Activated naive CD4-positive, alpha-beta T cell treated with anti-CD3 and anti-CD28 coated beads, Interleukin-2, amount 50 U/mL, for 24 hours (primary cell): Measurements from ENCODE around the gene ZNF530.

Experiments
- H3K27ac Mint-ChIP-seq: one replicate; pipeline ENCODE4 v1.8.0; 2021; ENCODE audit warnings: mild to moderate bottlenecking, mixed read lengths
- H3K27me3 Mint-ChIP-seq: one replicate; pipeline ENCODE4 v1.8.0; 2021; ENCODE audit warnings: mixed read lengths
- H3K36me3 Mint-ChIP-seq: one replicate; pipeline ENCODE4 v1.8.0; 2021; ENCODE audit warnings: mixed read lengths
- H3K4me1 Mint-ChIP-seq: one replicate; pipeline ENCODE4 v1.8.0; 2021; ENCODE audit warnings: mixed read lengths
- H3K4me3 Mint-ChIP-seq: one replicate; pipeline ENCODE4 v1.8.0; 2021; ENCODE audit warnings: mild to moderate bottlenecking, mixed read lengths
- H3K9me3 Mint-ChIP-seq: one replicate; pipeline ENCODE4 v1.8.0; 2021; ENCODE audit warnings: mixed read lengths

Gene ZNF530

DNA sequence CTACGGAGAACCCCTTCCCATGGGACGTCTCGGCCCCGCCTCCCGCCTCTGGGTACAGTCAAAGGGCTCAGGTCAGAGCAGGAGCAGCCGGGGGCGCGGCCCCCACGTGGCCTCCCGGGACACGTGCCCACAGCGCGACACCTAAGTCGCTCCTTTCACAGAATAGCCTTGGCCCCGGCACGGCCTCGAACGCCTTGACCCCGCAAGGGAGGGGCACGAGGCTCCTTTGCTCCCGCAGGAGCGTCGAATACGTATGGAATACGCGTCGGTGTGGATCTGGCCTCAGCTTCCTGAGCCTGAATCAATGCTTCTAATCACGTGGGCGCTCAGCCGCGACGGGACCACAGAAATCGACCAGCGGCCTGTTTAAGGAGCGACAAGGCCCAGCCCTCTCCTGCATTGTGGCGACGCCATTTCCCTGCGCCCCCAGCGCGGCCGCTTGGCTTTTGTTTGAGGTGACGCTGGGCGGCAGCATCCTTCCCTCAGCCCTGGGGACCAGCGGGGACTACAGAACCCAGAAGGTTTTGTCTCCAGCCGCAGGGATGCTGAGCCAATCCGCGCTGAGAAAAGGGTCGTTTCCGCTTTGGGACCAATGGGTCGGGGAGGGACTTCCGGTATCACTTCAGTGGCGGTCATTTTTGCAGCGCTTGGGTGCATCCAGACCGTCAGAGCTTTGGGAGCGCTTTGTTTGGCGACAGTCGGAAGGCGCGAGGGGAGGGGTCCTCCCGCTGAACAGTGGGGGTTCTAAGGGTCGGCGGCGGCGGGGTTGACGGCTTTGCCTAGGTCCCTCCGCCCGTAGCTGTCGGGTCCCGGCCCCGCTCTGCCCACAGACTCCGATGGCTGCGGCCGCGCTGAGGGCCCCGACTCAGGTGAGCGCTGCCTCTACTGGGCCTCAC lies 15.9 kb upstream of the ZNF530 start, which contains the start of gene ZIK1:
ZIK1 (plus strand) TSS at position 625 of the 896 bp plus-strand sequence; CDS start at position 837, 212 bp downstream.
- Mint-ChIP-seq H3K4me1 (peaks cover 22% of the 10 kb centered on the region), H3K27me3 (no peaks in the 10 kb centered on the region), H3K4me3 (peak within 1 kb of the TSS; percentile 97), H3K36me3 (peaks cover 49% of the 10 kb centered on the region), H3K27ac (peak within 1 kb of the TSS; percentile 88), H3K9me3 (peaks cover 41% of the 10 kb centered on the region)

GRCh38 chr19:57587529-57587928 lies 12.2 kb upstream of the ZNF530 start:
- Mint-ChIP-seq H3K4me1 (peaks cover 18% of the 10 kb centered on the region), H3K9me3 (peaks cover 45% of the 10 kb centered on the region), H3K4me3 (no peak overlapping the region), H3K27me3 (no peaks in the 10 kb centered on the region), H3K27ac (no peak overlapping the region), H3K36me3 (peaks cover 58% of the 10 kb centered on the region)

DNA sequence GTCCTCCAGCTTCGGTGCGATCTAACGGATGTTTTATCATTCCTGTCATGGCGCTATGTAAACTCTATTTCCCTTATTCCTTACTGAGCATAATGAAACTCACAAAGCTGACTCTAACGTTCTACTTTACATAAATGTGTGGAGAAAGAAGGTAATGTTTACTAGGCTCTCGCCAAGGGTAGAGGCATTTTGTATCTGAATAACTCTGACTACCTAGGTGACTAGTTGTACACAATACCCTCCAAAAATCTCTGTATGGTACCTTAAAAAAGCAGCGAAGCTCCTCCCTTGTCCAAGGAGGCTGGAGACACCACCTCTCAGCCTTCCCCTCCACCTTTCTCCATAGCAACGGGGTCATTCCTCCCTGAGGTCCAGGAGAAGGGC lies 316 bp upstream of the ZNF530 start:
- peaks cover 35% of the 10 kb centered on the region for H3K36me3 Mint-ChIP-seq
- H3K27me3 Mint-ChIP-seq: no peaks in the 10 kb centered on the region
- H3K9me3 Mint-ChIP-seq: peaks cover 25% of the 10 kb centered on the region
- peak overlapping the region; percentile 92 for H3K27ac Mint-ChIP-seq
- peaks cover 20% of the 10 kb centered on the region for H3K4me1 Mint-ChIP-seq
- H3K4me3 Mint-ChIP-seq: peak overlapping the region; percentile 88

GRCh38 chr19:57606931-57607330 lies 7.2 kb downstream of the ZNF530 start:
- peaks cover 47% of the 10 kb centered on the region for H3K36me3 Mint-ChIP-seq
- peaks cover 21% of the 10 kb centered on the region for H3K9me3 Mint-ChIP-seq
- no peak overlapping the region for H3K27ac Mint-ChIP-seq
- H3K27me3 Mint-ChIP-seq: no peaks in the 10 kb centered on the region
- H3K4me3 Mint-ChIP-seq: no peak overlapping the region
- H3K4me1 Mint-ChIP-seq: no peaks in the 10 kb centered on the region

DNA sequence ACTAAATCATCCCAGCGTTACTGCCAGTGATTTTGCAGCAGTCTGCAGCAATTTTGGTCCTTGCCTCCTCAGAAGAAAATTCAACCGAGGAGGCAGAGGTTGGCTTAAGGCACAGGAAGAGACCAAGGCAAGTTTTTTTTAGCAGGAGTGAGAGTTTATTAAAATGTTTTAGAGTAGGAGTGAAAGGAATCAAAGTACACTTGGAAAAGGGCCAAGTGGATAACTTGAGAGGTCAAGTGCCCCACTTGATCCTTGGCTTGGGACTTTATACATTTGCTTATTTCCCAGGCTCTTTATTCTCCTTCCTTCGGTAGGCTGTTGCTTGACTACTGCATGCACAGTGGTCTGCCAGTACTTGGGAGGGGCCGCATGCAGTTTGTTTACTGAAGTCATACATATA lies 11.4 kb downstream of the ZNF530 start:
- H3K9me3 Mint-ChIP-seq: peaks cover 21% of the 10 kb centered on the region
- no peaks in the 10 kb centered on the region for H3K27me3 Mint-ChIP-seq
- no peak overlapping the region for H3K27ac Mint-ChIP-seq
- peaks cover 17% of the 10 kb centered on the region for H3K4me1 Mint-ChIP-seq
- peaks cover 34% of the 10 kb centered on the region for H3K36me3 Mint-ChIP-seq
- no peak overlapping the region for H3K4me3 Mint-ChIP-seq

DNA sequence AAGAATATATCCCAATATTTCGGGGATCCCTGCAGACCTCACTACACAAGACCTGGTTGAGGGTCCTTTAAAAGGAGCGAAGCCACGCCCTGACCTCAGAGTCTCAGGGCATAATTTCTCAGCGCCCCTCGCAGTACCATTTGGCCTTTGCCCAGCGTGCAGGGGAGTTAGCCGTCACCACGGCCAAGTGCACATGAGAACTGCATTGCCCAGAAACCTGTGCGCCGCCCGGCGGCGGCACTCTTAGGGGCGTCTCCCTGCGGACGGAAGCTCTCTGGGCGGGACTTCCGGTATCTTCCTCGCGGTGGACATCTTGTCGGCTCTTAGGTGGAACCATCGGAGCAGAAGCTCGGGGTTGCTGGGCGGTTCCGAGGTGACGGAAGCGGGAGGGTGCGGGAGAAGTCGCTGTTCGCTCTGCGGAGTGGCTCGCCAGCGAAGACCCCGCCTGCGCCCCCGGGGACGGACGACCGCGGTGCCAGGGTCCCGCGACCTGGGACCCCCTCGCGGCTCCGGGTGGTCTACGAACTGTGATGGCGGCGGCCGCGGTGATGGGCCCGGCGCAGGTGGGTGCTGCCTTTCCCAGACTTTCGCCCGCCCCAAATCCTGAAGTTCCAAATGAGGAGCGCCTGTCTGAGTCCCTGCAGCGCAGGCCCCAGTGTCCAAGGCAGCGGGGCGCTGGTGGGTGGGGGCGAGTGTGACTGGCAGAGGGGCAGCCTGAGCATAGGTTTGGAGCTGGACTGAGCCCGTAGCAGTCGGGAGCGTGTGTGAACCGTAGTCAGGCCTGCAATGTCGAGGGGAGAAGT lies 14.5 kb downstream of the ZNF530 start, which contains the start of gene ZNF134:
ZNF134 (plus strand) TSS at position 302 of the 803 bp plus-strand sequence. CDS start 5,227 bp downstream, outside the sequence.
- peaks cover 50% of the 10 kb centered on the region for H3K36me3 Mint-ChIP-seq

GRCh38 chr19:57615346-57615745 lies 15.7 kb downstream of the ZNF530 start:
- Mint-ChIP-seq H3K4me1 (peaks cover 32% of the 10 kb centered on the region), H3K36me3 (peaks cover 62% of the 10 kb centered on the region), H3K9me3 (peaks cover 44% of the 10 kb centered on the region), H3K27me3 (no peaks in the 10 kb centered on the region), H3K27ac (peak overlapping the region; percentile 19), H3K4me3 (peak overlapping the region; percentile 94)

More for the DNA sequence above, 14.5 kb downstream of the ZNF530 start, which contains the start of gene ZNF134:
- Mint-ChIP-seq H3K9me3 (peaks cover 39% of the 10 kb centered on the region), H3K27me3 (no peaks in the 10 kb centered on the region), H3K4me1 (peaks cover 32% of the 10 kb centered on the region), H3K4me3 (peak within 1 kb of the TSS; percentile 94), H3K27ac (peak within 1 kb of the TSS; percentile 79)

GRCh38 chr19:57620673-57621348 lies 21.1 kb downstream of the ZNF530 start:
- H3K9me3 Mint-ChIP-seq: peaks cover 28% of the 10 kb centered on the region
- no peak overlapping the region for H3K27ac Mint-ChIP-seq
- no peak overlapping the region for H3K4me3 Mint-ChIP-seq
- H3K4me1 Mint-ChIP-seq: peaks cover 18% of the 10 kb centered on the region
- peaks cover 79% of the 10 kb centered on the region for H3K36me3 Mint-ChIP-seq
- no peaks in the 10 kb centered on the region for H3K27me3 Mint-ChIP-seq

DNA sequence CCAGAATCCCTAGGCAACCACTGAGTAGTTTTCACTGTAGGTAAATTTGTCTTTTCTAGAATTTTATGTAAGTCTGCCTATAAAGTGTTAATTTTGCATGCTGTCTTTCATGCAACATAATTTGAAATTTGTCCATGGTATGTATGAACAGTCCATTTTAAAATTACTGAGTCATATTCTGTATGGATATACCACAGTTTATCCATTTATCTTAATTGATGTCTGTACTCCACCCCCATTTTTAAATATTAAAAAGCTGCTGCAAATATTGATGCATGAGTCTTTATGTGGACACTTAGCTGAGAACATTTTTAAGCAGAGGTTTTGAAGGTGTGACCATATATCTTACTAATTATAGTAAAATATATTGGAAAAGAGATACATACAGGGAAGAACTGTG lies 23.4 kb downstream of the ZNF530 start:
- no peak overlapping the region for H3K4me3 Mint-ChIP-seq
- no peak overlapping the region for H3K27ac Mint-ChIP-seq
- no peaks in the 10 kb centered on the region for H3K27me3 Mint-ChIP-seq
- peaks cover 18% of the 10 kb centered on the region for H3K9me3 Mint-ChIP-seq
- H3K4me1 Mint-ChIP-seq: peaks cover 1% of the 10 kb centered on the region
- H3K36me3 Mint-ChIP-seq: peaks cover 58% of the 10 kb centered on the region

GRCh38 chr19:57632987-57633831 lies 33.5 kb downstream of the ZNF530 start, which contains the start of gene ZNF211:
Gene ZNF211, plus strand, starts transcription at chr19:57633168. Its CDS starts 179 bp downstream, at chr19:57633347.
- H3K4me1 Mint-ChIP-seq: peaks cover 30% of the 10 kb centered on the region
- no peaks in the 10 kb centered on the region for H3K27me3 Mint-ChIP-seq
- H3K4me3 Mint-ChIP-seq: peak within 1 kb of the TSS; percentile 95
- H3K36me3 Mint-ChIP-seq: peaks cover 27% of the 10 kb centered on the region
- peaks cover 24% of the 10 kb centered on the region for H3K9me3 Mint-ChIP-seq
- H3K27ac Mint-ChIP-seq: peak within 1 kb of the TSS; percentile 85

DNA sequence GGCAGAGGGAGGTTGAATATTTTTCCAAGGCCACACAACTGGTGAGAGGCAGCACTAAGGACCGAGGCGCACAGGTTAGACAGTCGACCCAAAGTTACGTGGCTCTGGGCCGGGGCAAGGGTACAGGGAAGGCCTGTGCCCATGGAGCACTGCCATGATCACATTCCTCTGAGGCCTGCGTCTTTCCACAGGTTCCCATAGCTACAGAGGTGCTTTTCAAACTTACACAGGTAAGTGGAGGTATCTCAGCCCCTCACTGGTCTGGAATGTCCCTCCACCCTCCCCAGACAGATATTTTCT lies 34.1 kb downstream of the ZNF530 start:
- Mint-ChIP-seq H3K27me3 (no peaks in the 10 kb centered on the region), H3K4me3 (peak overlapping the region; percentile 95), H3K27ac (peak overlapping the region; percentile 85), H3K36me3 (peaks cover 32% of the 10 kb centered on the region), H3K4me1 (peaks cover 30% of the 10 kb centered on the region), H3K9me3 (peaks cover 22% of the 10 kb centered on the region)

- no peak overlapping the region for H3K27ac Mint-ChIP-seq
- H3K9me3 Mint-ChIP-seq: peaks cover 33% of the 10 kb centered on the region
- peaks cover 27% of the 10 kb centered on the region for H3K4me1 Mint-ChIP-seq
- H3K27me3 Mint-ChIP-seq: no peaks in the 10 kb centered on the region
- H3K4me3 Mint-ChIP-seq: no peak overlapping the region
- H3K36me3 Mint-ChIP-seq: peaks cover 62% of the 10 kb centered on the region
Observed at GRCh38 chr19:57637379-57637778, 37.7 kb downstream of the ZNF530 start.

- H3K9me3 Mint-ChIP-seq: peaks cover 28% of the 10 kb centered on the region
- H3K27me3 Mint-ChIP-seq: no peaks in the 10 kb centered on the region
- no peaks in the 10 kb centered on the region for H3K4me1 Mint-ChIP-seq
- peaks cover 58% of the 10 kb centered on the region for H3K36me3 Mint-ChIP-seq
- no peak overlapping the region for H3K27ac Mint-ChIP-seq
- no peak overlapping the region for H3K4me3 Mint-ChIP-seq
Observed at GRCh38 chr19:57641715-57642234, 42.1 kb downstream of the ZNF530 start.

- H3K4me3 Mint-ChIP-seq: no peak overlapping the region
- peaks cover 23% of the 10 kb centered on the region for H3K9me3 Mint-ChIP-seq
- peaks cover 51% of the 10 kb centered on the region for H3K36me3 Mint-ChIP-seq
- no peak overlapping the region for H3K27ac Mint-ChIP-seq
- no peaks in the 10 kb centered on the region for H3K4me1 Mint-ChIP-seq
- no peaks in the 10 kb centered on the region for H3K27me3 Mint-ChIP-seq
Observed at GRCh38 chr19:57642396-57643046, 42.8 kb downstream of the ZNF530 start.
